SJSA1 (cell line): Measurements from ENCODE around the gene HOMER2. TPM values are rescaled to one million over a fixed set of nuclear protein-coding genes. Genes with fewer than 3 reads are reported as not detected.
"Not testable (repeated sequence)": the region's sequence is repeated elsewhere in the genome, so short reads cannot be mapped to it uniquely, and the experiment has no call there.

Experiments
- DNase-seq, 2 experiments: peaks; one replicate each; pipeline ENCODE4 v3.0.0-alpha.2; 2015 to 2020; ENCODE audit warnings: low spot score in 2 of 2, low read depth in 1 of 2
- H3K27ac ChIP-seq: fragments of 250-450 bp; sonication (Bioruptor Pico); 2 replicates; pipeline ENCODE4 v1.5.1; 2020; ENCODE audit warnings: mild to moderate bottlenecking, moderate library complexity
- H3K27me3 ChIP-seq: fragments of 250-450 bp; sonication (Bioruptor Pico); replicated peaks from 2 replicates; pipeline ENCODE4 v1.5.1; 2020; ENCODE audit warnings: mild to moderate bottlenecking, moderate library complexity
- H3K36me3 ChIP-seq: fragments of 250-450 bp; sonication (Bioruptor Pico); 2 replicates; pipeline ENCODE4 v1.5.1; 2020; ENCODE audit warnings: mild to moderate bottlenecking
- H3K4me1 ChIP-seq: fragments of 250-450 bp; sonication (Bioruptor Pico); replicated peaks from 2 replicates; pipeline ENCODE4 v1.6.1; 2021; ENCODE audit warnings: mild to moderate bottlenecking
- H3K4me3 ChIP-seq: fragments of 250-450 bp; sonication (Bioruptor Pico); 2 replicates; pipeline ENCODE4 v1.5.1; 2020; ENCODE audit warnings: mild to moderate bottlenecking
- H3K9me3 ChIP-seq: fragments of 250-450 bp; sonication (Bioruptor Pico); replicated peaks from 2 replicates; pipeline ENCODE4 v1.5.1; 2020; ENCODE audit warnings: mild to moderate bottlenecking
- total RNA-seq: library from RNA; depleted of rRNA; stranded (reverse); fragments of >200 nt; shearing (Covaris generic); gene quantifications from 2 replicates; pipeline ENCODE4 v1.2.3, GENCODE V29; 2014

HOMER2 gene
- total RNA-seq, 1 experiment from 2014 or later: 1.2 TPM

GRCh38 chr15:82871832-82872484 lies 80.6 kb downstream of the HOMER2 start:
- Histone ChIP-seq H3K36me3 (no peaks in the 10 kb centered on the region), H3K27me3 (no peaks in the 10 kb centered on the region), H3K9me3 (no peaks in the 10 kb centered on the region), H3K4me1 (no peaks in the 10 kb centered on the region; the same call in 1 of the 2 replicates), H3K4me3 (no peak overlapping the region), H3K27ac (no peak overlapping the region)
- no peak for DNase-seq

DNA sequence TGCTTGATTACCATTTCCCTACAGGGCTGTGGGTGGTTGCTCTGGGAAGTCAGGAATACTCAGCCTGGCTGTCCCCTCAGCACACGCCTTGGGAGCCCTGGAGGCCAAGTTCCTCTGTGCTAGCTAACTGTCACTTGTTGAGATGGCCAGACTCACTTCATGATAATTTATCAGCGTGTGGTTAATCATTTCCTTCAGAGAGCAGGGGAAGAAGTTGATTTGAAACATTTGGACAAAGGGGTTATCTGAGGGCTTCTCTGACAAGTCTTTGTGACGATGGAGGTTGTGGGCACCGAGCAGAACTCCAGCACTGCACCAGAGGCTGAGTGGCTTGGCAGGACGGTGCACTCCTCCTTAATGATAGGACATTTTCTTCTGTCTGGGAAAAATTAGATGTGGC lies 81.2 kb downstream of the HOMER2 start:
- Histone ChIP-seq H3K4me1 (no peaks in the 10 kb centered on the region; the same call in 1 of the 2 replicates), H3K9me3 (no peaks in the 10 kb centered on the region), H3K4me3 (no peak overlapping the region), H3K36me3 (no peaks in the 10 kb centered on the region), H3K27me3 (no peaks in the 10 kb centered on the region), H3K27ac (no peak overlapping the region)
- no peak for DNase-seq

DNA sequence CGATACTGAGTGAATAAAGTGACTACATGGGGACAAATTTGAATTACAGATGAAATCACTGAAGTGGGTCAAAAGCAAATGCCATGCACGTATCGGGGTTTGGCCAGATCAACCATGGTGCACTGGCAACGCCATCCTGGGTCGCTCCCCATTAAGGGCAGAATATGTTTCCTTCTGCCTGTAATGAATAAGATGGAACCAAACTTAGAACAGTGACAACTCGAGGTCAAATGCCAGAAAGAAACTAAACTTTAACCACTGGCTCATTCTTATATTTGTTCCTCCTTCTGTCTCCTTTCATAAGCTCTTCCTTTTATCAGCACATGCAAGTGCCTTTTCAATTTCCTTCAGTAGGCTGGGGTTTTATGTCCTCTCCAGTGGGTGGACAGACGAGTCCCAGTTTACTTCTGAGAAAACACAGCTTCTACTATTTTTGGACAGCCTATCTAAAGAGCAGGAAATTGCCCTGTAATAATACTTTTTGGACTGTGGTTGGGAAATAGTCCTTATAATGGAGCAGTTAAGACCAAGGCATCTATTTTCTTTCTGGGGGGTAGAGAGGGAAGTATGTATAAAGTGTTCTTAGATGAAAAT lies 81.7 kb downstream of the HOMER2 start:
- no peak overlapping the region for H3K27ac ChIP-seq
- no peaks in the 10 kb centered on the region for H3K36me3 ChIP-seq
- no peak overlapping the region for H3K4me3 ChIP-seq
- DNase-seq: no peak
- no peaks in the 10 kb centered on the region; the same call in 1 of the 2 replicates for H3K4me1 ChIP-seq
- no peaks in the 10 kb centered on the region for H3K27me3 ChIP-seq
- H3K9me3 ChIP-seq: no peaks in the 10 kb centered on the region

GRCh38 chr15:82865981-82866380 lies 86.5 kb downstream of the HOMER2 start:
- H3K9me3 ChIP-seq, H3K4me1 ChIP-seq, H3K4me3 ChIP-seq: not testable (repeated sequence)

GRCh38 chr15:82865581-82865980 lies 86.9 kb downstream of the HOMER2 start:
- not testable (repeated sequence) for H3K27me3 ChIP-seq, H3K27ac ChIP-seq, H3K4me1 ChIP-seq, H3K36me3 ChIP-seq, H3K9me3 ChIP-seq, H3K4me3 ChIP-seq, DNase-seq

More at GRCh38 chr15:82865981-82866380, 86.5 kb downstream of the HOMER2 start:
- not testable (repeated sequence) for H3K36me3 ChIP-seq, DNase-seq, H3K27me3 ChIP-seq, H3K27ac ChIP-seq

GRCh38 chr15:82864967-82865366 lies 87.6 kb downstream of the HOMER2 start:
- H3K27ac ChIP-seq: no peak overlapping the region
- peaks cover 8% of the 10 kb centered on the region for H3K27me3 ChIP-seq
- H3K36me3 ChIP-seq: no peaks in the 10 kb centered on the region
- no peaks in the 10 kb centered on the region for H3K9me3 ChIP-seq
- no peak overlapping the region for H3K4me3 ChIP-seq
- no peak for DNase-seq
- no peaks in the 10 kb centered on the region for H3K4me1 ChIP-seq

GRCh38 chr15:82862886-82863285 lies 89.6 kb downstream of the HOMER2 start:
- H3K27me3 ChIP-seq: peaks cover 8% of the 10 kb centered on the region
- H3K27ac ChIP-seq: no peak overlapping the region
- no peak for DNase-seq
- no peaks in the 10 kb centered on the region for H3K36me3 ChIP-seq
- H3K4me3 ChIP-seq: no peak overlapping the region
- no peaks in the 10 kb centered on the region for H3K4me1 ChIP-seq
- no peaks in the 10 kb centered on the region for H3K9me3 ChIP-seq

- H3K4me3 ChIP-seq: no peak overlapping the region
- H3K4me1 ChIP-seq: no peaks in the 10 kb centered on the region
- no peak overlapping the region for H3K27ac ChIP-seq
- DNase-seq: no peak
- H3K36me3 ChIP-seq: no peaks in the 10 kb centered on the region
- H3K27me3 ChIP-seq: peaks cover 4% of the 10 kb centered on the region; the same call in 1 of the 2 replicates
- H3K9me3 ChIP-seq: no peaks in the 10 kb centered on the region
These were observed 93.6 kb downstream of the HOMER2 start for GRCh38 chr15:82858932-82859331.

- Histone ChIP-seq H3K4me3 (no peak overlapping the region), H3K36me3 (no peaks in the 10 kb centered on the region), H3K27ac (no peak overlapping the region), H3K9me3 (no peaks in the 10 kb centered on the region), H3K4me1 (no peaks in the 10 kb centered on the region), H3K27me3 (0 out of 2 replicates have a peak, but pooled peaks cover 3% of the 10 kb centered on the region)
- no peak for DNase-seq
These were observed 95.9 kb downstream of the HOMER2 start for GRCh38 chr15:82856397-82857170.

GRCh38 chr15:82855286-82856100 lies 97.0 kb downstream of the HOMER2 start:
- Histone ChIP-seq H3K27me3 (0 out of 2 replicates have a peak, but pooled peaks cover 3% of the 10 kb centered on the region), H3K4me1 (no peaks in the 10 kb centered on the region), H3K4me3 (no peak overlapping the region), H3K36me3 (no peaks in the 10 kb centered on the region), H3K27ac (no peak overlapping the region), H3K9me3 (no peaks in the 10 kb centered on the region)
- no peak for DNase-seq

DNA sequence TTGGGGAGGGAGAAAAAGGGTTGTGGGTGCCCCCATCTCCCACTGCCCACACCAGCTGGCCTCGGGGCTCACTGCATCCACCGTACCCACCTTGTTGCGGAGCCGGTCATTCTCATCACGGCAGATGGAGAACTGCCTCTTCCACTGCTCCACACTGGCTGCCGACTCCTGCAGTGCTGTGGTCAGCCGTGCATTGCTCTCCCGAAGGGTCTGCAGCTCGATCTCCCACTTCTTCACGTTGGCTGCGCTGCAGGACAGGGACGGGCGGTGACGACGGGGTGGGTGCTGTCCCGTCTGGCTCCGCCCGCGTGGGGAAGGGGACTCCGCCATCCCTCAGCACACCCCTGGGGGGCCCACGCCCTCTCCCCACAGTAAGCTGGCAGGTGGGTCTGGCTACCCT lies 98.0 kb downstream of the HOMER2 start:
- Histone ChIP-seq H3K4me3 (no peak overlapping the region), H3K27me3 (no peaks in the 10 kb centered on the region), H3K27ac (no peak overlapping the region), H3K4me1 (no peaks in the 10 kb centered on the region), H3K36me3 (no peaks in the 10 kb centered on the region), H3K9me3 (no peaks in the 10 kb centered on the region)
- DNase-seq: no peak

- Histone ChIP-seq H3K9me3 (no peaks in the 10 kb centered on the region), H3K27me3 (no peaks in the 10 kb centered on the region), H3K4me1 (no peaks in the 10 kb centered on the region), H3K27ac (no peak overlapping the region), H3K4me3 (no peak overlapping the region), H3K36me3 (no peaks in the 10 kb centered on the region)
- DNase-seq: no peak
These were observed 99.5 kb downstream of the HOMER2 start for GRCh38 chr15:82852941-82853561.

GRCh38 chr15:82851981-82852511 lies 100.5 kb downstream of the HOMER2 start:
- Histone ChIP-seq H3K36me3 (no peaks in the 10 kb centered on the region), H3K4me3 (no peak overlapping the region), H3K27ac (no peak overlapping the region), H3K9me3 (no peaks in the 10 kb centered on the region), H3K4me1 (no peaks in the 10 kb centered on the region), H3K27me3 (no peaks in the 10 kb centered on the region)
- DNase-seq: no peak
